Brain pericyte (primary cell): Measurements from ENCODE around the gene PUSL1.
A peak's percentile ranks its signal among the peaks of the same experiment; 100 is the strongest.

Experiments used
- DNase-seq: peaks from one replicate; pipeline ENCODE4 v3.0.0-alpha.2; 2012; ENCODE audit warnings: low read depth, low spot score

Gene PUSL1

DNA sequence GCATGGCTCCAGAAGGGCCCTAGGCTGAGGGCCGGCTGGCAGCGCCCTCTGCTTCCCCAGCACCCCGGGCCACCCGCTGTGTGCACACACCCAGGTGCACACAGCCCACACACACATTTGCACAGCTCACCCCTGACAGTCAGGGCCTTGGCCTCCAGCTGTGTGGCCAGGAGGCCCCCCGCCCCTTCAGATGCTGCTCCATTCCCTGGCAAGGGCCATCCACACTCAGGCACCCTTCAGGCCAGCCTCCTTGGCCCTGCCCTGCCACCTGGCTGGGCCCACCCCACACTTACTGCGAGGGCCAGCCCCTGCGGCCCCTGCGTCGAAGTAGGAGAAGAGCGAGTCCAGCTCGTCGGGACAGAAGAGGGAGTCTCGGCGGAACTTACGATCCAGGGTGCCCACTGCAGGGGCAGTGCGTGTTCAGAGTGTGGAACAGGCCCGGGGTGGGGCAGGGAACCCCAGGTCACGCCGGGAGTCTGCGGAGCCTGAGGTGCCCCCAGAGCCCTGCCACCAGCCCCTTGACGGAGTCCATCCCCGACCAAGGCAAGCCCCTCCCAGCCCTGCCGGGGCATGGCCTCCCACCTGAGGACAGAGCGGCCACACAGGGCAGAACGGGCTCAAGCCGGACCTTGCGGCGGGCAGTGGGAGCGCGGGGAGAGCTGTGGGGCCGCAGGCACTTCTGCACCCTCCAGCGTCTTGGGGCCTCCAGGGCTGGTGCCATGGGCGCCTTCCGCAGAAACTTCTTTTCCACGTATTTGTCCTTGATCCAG, 13.1 kb upstream of the PUSL1 start:
- DNase-seq, result no peak

DNA sequence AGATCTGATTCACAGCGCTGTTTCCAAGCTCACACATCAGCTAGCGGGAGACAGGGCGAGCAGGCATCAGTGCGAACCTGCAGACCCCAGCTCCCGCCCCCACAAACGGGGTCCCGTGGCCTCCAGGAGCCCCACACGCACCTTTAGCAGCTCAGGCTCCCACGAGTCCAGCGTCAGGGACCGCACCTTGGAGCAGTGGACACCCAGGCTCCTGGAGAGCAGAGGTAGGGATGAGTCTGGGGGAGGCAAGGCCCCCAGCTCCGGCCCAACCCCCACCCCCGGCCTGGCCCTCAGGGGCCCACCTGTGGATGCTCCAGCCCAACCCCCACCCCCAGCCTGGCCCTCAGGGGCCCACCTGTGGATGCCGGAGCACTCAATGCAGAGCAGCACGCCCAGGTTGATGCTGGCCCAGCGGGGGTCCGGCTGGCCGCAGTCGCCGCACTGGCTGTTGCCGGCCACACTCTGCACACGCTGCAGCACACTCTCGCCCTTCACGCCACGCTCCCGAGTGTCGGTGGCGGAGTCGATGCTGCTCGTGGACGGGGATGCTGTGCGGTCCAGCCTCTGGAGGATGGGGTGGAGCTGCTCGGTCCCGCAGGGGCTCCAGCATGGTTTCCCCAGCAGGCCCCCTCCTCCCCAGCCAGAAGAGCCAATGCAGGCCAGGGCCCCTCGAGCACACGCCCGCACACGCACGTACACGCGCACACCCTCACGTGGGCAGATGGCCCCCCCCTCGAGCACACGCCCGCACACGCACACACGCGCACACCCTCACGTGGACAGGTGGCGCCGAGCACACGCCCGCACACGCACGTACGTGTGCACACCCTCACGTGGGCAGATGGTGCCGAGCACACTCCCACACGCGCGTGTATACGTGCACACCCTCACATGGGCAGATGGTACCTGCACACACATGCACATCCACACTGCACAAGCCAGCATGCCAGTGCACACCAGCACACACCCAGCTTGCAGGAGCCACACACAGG, 12.0 kb upstream of the PUSL1 start:
- DNase-seq, result no peak

GRCh38 chr1:1297802-1298424, 10.5 kb upstream of the PUSL1 start:
- no peak for DNase-seq

DNA sequence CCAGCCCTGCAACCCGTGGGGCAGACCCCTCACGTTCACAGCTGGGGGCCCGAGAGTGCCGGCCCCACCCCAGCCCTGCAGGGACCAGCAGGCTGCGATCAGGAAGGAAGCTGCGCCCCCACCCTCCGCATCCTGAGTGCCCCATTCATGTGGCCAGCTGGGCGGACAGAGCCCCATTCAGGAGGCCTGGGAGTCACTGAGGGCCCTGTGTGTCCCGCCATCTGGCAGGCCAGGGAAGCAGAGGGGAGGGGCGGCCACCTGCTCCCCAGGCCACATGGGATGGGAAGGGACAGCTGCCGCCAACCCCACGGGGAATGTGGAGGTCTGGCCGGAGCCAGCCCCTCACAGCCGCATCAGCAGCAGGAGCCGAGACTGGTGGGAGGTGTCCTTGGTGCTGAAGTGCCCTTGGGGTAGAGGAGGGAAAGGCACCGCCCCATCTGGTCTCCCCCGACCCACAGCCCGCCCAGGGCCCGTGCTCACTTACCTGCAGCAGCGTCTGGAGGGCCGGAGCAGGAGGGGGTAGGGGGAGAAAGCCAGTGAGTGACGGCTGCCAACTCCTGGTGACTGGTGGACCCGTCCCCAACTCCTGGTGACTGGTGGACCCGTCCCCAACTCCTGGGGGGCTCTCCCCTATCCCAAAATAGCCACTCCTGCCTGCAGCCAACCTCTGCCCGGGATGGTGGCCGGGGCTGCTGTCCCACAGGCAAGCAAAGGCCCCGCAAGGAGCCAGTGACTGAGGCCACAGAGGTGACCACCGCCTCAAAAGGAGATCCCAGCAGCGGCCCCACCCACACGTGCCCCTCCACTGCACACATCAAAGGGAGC, 9.3 kb upstream of the PUSL1 start:
- DNase-seq, result no peak

GRCh38 chr1:1299686-1300351, 8.6 kb upstream of the PUSL1 start:
- DNase-seq, result no peak

- no peak for DNase-seq
Observed at GRCh38 chr1:1300352-1300739, 8.1 kb upstream of the PUSL1 start.

DNA sequence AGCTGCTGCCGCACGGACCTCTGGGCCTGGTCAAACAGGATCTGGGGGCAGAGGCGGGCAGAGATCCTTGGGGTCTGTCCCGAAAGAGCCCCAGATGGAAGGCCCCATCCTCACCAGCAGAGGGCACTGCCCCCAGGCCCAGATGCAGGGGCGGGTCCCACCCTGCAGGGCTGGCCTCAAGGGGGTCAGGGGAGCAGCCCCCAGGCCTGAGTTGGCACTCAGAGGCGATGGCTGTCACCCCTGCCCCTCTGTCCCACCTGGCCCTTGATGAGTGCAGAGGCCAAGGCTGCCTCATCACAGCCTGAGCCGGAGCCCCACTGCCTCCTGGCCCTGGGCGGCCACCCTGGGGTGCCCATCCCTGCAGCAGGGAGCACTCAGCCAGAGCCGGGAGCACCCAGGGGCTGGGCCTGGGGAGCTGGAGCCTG, 6.4 kb upstream of the PUSL1 start:
- DNase-seq, result no peak

GRCh38 chr1:1302951-1303509, 5.4 kb upstream of the PUSL1 start:
- no peak for DNase-seq

DNA sequence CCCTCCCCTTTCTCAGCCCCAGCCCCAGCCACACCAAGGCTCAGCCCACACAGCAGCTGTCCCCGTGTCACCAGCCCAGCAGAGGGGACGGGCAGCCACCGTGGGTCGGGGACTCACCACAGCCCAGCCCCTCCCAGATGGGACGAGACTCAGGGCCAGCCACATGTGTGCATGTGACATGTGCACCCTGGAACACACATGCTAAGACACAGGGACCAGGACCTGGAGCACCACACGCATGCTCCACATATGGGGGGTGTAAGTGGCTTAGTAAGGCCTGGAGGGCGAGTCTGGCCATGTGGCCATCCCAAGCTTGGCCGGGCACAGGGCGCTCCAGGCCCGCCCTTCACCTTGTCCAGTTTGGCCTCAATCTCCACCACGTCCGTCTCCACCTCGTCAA, 4.7 kb upstream of the PUSL1 start:
- no peak for DNase-seq

GRCh38 chr1:1304331-1305299, 3.8 kb upstream of the PUSL1 start:
- DNase-seq, result peak; percentile 42

- DNase-seq, result no peak
Observed at GRCh38 chr1:1305300-1306069, 2.9 kb upstream of the PUSL1 start.

- DNase-seq, result no peak
Observed at GRCh38 chr1:1306070-1306660, 2.2 kb upstream of the PUSL1 start.

GRCh38 chr1:1306661-1307260, 1.6 kb upstream of the PUSL1 start:
- DNase-seq, result no peak

GRCh38 chr1:1307261-1307922, 1.0 kb upstream of the PUSL1 start:
- no peak for DNase-seq

DNA sequence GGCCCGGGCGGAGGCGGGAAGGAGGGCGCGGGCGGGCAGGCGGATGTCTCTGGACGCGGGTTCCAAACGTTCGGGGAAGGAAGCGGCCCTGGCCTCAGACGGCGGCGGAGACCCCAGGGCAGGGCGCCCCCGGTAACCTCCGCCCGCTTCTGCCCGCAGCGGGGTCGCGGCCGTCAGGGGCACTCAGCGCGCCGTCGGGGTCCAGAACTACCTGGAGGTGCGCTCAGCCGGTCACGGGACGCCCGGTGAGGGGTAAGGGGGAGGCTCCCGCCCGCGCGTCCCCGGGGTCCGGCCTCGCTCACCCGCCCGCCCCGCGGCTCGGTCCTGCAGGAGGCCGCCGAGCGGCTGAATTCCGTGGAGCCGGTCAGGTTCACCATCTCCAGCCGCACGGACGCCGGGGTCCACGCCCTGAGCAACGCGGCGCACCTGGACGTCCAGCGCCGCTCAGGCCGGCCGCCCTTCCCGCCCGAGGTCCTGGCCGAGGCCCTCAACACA, 406 bp downstream of the PUSL1 start:
- DNase-seq, result no peak

- DNase-seq, result no peak
Observed at GRCh38 chr1:1309251-1310108, 1.1 kb downstream of the PUSL1 start.
